ENCODE results near the gene CFAP74. TPM values are rescaled to one million over a fixed set of nuclear protein-coding genes. Genes with fewer than 3 reads are reported as not detected.
A peak's percentile ranks its signal among the peaks of the same experiment; 100 is the strongest.

The CFAP74 gene
- total RNA-seq, 3 donors from 2014 or later = 0.29 to 0.98 TPM; not detected in 1

GRCh38 chr1:1946540-1946939 is 57.0 kb downstream of the CFAP74 start:
- no peak for TF ChIP-seq CTCF (IDR thresholded peaks at IDR 0.05)
- TF ChIP-seq POLR2A (IDR thresholded peaks at IDR 0.05) = no peak
- no peak for TF ChIP-seq POLR2AphosphoS5 (IDR thresholded peaks at IDR 0.05)
- H3K4me1 ChIP-seq = no peaks in the 10 kb centered on the region
- no peak overlapping the region for H3K27ac ChIP-seq
- H3K27me3 ChIP-seq = peaks cover 0 to 18% of the 10 kb centered on the region in 2 donors
- intact Hi-C loops (cut with DNase I; ENCODE audit: low total_unique reads) = loop anchor here (5.0 kb wide), 1 partner anchor 96 kb away; no protein-coding TSS in a partner anchor
- H3K36me3 ChIP-seq = no peaks in the 10 kb centered on the region
- no peak overlapping the region for H3K4me3 ChIP-seq
- H3K9me3 ChIP-seq = no peaks in the 10 kb centered on the region
- no peak for DNase-seq (ENCODE audit: low spot score in 2 of 2)

DNA sequence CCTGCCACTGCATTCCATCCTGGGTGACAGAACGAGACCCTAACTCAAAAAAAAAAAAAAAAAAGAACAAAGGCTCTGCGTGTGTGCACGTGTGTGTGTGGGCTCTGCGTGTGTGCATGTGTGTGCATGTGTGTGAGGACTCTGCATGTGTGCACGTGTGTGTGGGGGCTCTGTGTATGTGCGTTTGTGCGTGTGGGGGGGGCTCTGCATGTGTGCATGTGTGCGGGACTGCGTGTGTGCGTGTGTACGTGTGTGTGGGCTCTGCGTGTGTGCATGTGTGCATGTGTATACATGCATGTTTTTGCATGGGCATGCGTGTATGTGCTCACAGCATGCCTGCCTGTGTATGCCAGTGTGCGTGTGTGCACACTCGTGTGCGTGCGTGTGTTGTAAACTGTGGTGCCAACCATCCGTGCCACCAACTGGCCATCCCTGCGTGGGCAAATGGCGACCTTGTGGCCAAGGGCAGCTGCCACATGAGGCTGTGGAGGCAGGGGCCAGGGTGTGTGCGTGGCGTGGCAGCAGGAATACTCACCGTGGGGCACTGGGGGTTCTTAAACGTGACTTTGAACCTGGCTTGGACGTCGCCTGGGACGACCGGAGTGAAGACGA is 57.7 kb downstream of the CFAP74 start:
- intact Hi-C loops (cut with DNase I; ENCODE audit: low total_unique reads) = loop anchor here (5.0 kb wide), 1 partner anchor 96 kb away; no protein-coding TSS in a partner anchor
- Histone ChIP-seq H3K27ac (no peak overlapping the region), H3K27me3 (peaks cover 0 to 18% of the 10 kb centered on the region in 2 donors), H3K4me1 (no peaks in the 10 kb centered on the region), H3K36me3 (no peaks in the 10 kb centered on the region), H3K4me3 (no peak overlapping the region), H3K9me3 (no peaks in the 10 kb centered on the region)
- no peak for DNase-seq (ENCODE audit: low spot score in 2 of 2)
- TF ChIP-seq POLR2AphosphoS5 (IDR thresholded peaks at IDR 0.05) (no peak), POLR2A (IDR thresholded peaks at IDR 0.05) (no peak), CTCF (IDR thresholded peaks at IDR 0.05) (no peak)

DNA sequence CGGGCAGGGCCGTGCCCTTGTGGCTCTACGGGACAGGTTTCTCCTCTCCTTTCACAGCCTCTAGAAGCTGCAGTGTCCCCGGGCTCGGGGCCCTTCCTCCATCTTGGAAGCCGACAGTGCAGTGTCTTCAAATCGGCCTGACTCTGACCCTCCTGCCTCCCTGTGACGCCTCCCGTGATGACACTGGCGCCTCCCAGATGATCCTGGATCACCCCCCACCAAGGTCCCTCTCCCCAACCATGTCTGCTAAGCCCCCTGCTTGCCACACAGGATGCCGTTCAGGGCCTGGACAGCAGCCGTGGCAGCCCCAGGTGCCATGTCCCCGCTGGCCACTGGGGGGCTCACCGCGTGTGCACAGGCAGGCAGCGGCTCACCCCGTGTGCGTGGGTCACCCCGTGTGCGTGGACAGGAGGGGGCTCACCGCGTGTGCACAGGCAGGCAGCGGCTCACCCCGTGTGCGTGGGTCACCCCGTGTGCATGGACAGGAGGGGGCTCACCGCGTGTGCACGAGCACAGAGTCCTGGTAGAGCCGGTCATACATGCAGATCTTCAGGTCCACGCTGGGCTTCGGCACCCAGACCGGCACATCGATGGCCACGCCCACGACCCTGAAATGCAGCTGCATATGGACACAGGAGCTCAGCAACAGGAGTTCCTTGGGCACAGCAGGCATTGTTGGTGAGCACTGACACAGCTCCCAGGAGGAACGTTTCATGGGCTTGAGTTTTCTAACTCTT is 59.6 kb downstream of the CFAP74 start:
- no peak overlapping the region for H3K27ac ChIP-seq
- no peaks in the 10 kb centered on the region for H3K4me1 ChIP-seq
- DNase-seq (ENCODE audit: low spot score in 2 of 2) = no peak
- H3K9me3 ChIP-seq = no peaks in the 10 kb centered on the region
- H3K4me3 ChIP-seq = peak overlapping the region in 2 of 3 donors; percentile 30 to 60
- intact Hi-C loops (cut with DNase I; ENCODE audit: low total_unique reads) = no loop called here
- TF ChIP-seq CTCF (IDR thresholded peaks at IDR 0.05) (peak; percentile 52 to 86 (median 83)), POLR2AphosphoS5 (IDR thresholded peaks at IDR 0.05) (no peak)
- H3K27me3 ChIP-seq = peaks cover 0 to 30% of the 10 kb centered on the region in 2 donors
- no peaks in the 10 kb centered on the region for H3K36me3 ChIP-seq

DNA sequence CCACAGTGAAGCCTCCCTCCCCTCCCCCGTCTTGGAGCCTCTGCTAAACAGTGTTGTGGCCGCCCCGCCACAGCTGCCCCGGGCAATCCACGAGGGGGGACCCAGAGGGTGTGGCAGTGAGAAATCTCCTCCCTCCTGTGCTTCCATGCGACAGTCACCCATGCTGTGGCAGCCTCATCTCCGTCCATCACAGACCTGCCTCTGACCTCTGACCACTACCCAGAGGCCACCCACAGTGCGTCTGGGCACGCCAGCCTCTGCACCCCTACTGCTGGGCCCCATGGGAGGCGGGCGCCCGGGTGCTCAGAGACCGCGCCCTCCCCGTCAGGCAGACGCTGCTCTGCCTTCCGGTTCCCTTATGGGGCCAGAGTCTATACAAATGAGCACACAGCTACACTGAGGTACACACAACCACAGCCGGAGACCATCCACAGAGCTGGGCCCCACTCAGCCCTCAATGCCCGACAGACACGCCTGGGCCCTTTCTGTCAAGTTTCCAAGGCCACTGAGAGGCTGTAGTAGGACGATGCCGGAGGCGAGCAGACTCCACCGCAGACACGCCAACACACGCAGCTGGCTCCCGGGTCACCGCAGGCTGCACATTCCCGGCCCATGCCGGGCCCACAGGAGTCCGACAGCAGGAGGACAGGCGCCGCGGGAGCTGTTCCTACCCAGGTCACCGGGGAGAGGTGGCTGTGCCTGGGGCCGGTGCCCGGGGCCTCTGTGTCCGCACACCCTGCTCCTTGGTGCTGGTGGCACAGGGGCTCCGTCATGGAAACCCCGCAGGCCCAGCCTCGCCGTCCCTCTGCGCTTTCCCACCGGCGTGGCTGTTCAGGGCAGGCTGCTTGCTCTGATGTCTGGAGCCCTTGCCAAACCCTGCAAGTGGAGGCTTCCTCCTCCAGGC is 60.6 kb downstream of the CFAP74 start:
- Histone ChIP-seq H3K4me1 (no peaks in the 10 kb centered on the region), H3K27me3 (peaks cover 0 to 32% of the 10 kb centered on the region in 2 donors), H3K4me3 (no peak overlapping the region), H3K36me3 (no peaks in the 10 kb centered on the region), H3K9me3 (no peaks in the 10 kb centered on the region), H3K27ac (no peak overlapping the region)
- no peak for DNase-seq (ENCODE audit: low spot score in 2 of 2)
- intact Hi-C loops (cut with DNase I; ENCODE audit: low total_unique reads) = no loop called here
- no peak for TF ChIP-seq POLR2A (IDR thresholded peaks at IDR 0.05)
- TF ChIP-seq CTCF (IDR thresholded peaks at IDR 0.05) = no peak
- TF ChIP-seq POLR2AphosphoS5 (IDR thresholded peaks at IDR 0.05) = no peak
